Esophagus squamous epithelium (tissue), 5 donors: ENCODE measurements around the gene ZNF563. TPM values are rescaled to one million over a fixed set of nuclear protein-coding genes. Genes with fewer than 3 reads are reported as not detected.
A peak's percentile ranks its signal among the peaks of the same experiment; 100 is the strongest.
"Not testable (repeated sequence)": the region's sequence is repeated elsewhere in the genome, so short reads cannot be mapped to it uniquely, and the experiment has no call there.

Experiments used
- DNase-seq: peaks from one replicate; lab custom pipeline; 2025; lab: John Stamatoyannopoulos, UW
- H3K27ac ChIP-seq, 4 donors: fragments of 200-600 bp; sonication (generic); one replicate each; pipeline ENCODE4 v1.5.1; 2016 to 2019; ENCODE audit warnings: mild to moderate bottlenecking in 1 of 4
- H3K27me3 ChIP-seq, 4 donors: fragments of 200-600 bp; sonication (generic); 1 replicate in 3 of 4; 2 replicates in 1 of 4; pipeline versions ENCODE4 v1.5.1 to v1.6.0; 2017 to 2021; ENCODE audit warnings: antibody characterized with exemption in 1 of 4
- H3K36me3 ChIP-seq, 3 donors: fragments of 200-600 bp; sonication (generic); one replicate each; pipeline ENCODE4 v1.5.1; 2016 to 2019
- H3K4me1 ChIP-seq, 3 donors: fragments of 200-600 bp; sonication (generic); one replicate each; pipeline ENCODE4 v1.5.1; 2017 to 2019
- H3K4me3 ChIP-seq, 4 donors: fragments of 200-600 bp; sonication (generic); 1 replicate in 3 of 4; 2 replicates in 1 of 4; pipeline ENCODE4 v1.5.1; 2016 to 2019; ENCODE audit warnings: mild to moderate bottlenecking in 2 of 4, moderate library complexity in 1 of 4
- H3K9me3 ChIP-seq, 3 donors: fragments of 200-600 bp; sonication (generic); one replicate each; pipeline ENCODE4 v1.5.1; 2016 to 2019
- POLR2A ChIP-seq, 4 donors: fragments of 450-650 bp; IDR thresholded peaks; one replicate each; pipeline ENCODE4 v1.6.1; 2017; ENCODE audit warnings: antibody characterized with exemption in 4 of 4, mild to moderate bottlenecking in 4 of 4, moderate library complexity in 3 of 4
- WGBS, 2 donors: methylation state at CpG; one replicate each; pipeline ENCODE4 v1.1.5; 2018; 5-methylcytosine and 5-hydroxymethylcytosine counted together
- intact Hi-C: fragments of 100-400 bp; cut with DNase I; formaldehyde crosslinking; loops from one replicate; pipeline ENCODE4 v1.15.0; 2022
- total RNA-seq, 4 donors: library from RNA; depleted of rRNA; stranded (reverse); fragments of >200 nt; gene quantifications; one replicate each; pipeline ENCODE4 v1.1.0, GENCODE V29; 2016
- TF ChIP-seq, protein P1 (sequence below), 6 experiments: fragments of 450-650 bp in 4 of 6; fragments of 200-600 bp in 2 of 6; sonication (generic) in 2 of 6; IDR thresholded peaks; one replicate each; pipeline ENCODE4 v1.5.1; 2016 to 2019; ENCODE audit warnings: antibody characterized with exemption in 6 of 6, mild to moderate bottlenecking in 4 of 6, moderate library complexity in 4 of 6
- donor health status: DM: yes; HTN: yes; CAD: no.

Gene ZNF563
- total RNA-seq, 4 donors from 2014 or later, result 0.19 to 5.0 (median 2.7) TPM

DNA sequence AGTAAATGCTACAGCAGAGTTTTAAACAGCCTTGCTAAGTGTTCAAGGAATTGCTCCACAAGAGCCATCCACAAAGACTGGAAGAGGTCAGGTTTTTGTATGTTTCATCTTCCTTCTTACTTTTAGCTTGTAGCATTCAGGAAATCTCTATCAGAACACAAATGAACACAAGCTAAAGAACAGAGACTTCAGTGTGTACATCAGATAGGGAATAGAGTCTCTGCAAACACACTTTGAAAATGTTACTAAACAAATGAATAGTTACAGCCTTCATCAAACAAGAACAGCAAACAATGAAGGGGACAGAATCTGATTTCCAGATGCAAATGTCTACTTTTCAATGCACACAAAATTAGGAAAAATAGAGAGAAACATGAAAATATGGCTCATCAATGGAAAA is 7.7 kb downstream of the ZNF563 start:
- no peak for DNase-seq
- Histone ChIP-seq H3K9me3 (peaks cover 0 to 36% (median 6%) of the 10 kb centered on the region in 3 donors), H3K27ac (no peak overlapping the region), H3K27me3 (no peaks in the 10 kb centered on the region), H3K36me3 (peaks cover 0 to 47% (median 14%) of the 10 kb centered on the region in 3 donors), H3K4me1 (no peaks in the 10 kb centered on the region), H3K4me3 (no peak overlapping the region)
- intact Hi-C loops, result no loop called here
- no peak for TF ChIP-seq POLR2A (IDR thresholded peaks at IDR 0.05)
- TF ChIP-seq, protein P1, sequence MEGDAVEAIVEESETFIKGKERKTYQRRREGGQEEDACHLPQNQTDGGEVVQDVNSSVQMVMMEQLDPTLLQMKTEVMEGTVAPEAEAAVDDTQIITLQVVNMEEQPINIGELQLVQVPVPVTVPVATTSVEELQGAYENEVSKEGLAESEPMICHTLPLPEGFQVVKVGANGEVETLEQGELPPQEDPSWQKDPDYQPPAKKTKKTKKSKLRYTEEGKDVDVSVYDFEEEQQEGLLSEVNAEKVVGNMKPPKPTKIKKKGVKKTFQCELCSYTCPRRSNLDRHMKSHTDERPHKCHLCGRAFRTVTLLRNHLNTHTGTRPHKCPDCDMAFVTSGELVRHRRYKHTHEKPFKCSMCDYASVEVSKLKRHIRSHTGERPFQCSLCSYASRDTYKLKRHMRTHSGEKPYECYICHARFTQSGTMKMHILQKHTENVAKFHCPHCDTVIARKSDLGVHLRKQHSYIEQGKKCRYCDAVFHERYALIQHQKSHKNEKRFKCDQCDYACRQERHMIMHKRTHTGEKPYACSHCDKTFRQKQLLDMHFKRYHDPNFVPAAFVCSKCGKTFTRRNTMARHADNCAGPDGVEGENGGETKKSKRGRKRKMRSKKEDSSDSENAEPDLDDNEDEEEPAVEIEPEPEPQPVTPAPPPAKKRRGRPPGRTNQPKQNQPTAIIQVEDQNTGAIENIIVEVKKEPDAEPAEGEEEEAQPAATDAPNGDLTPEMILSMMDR (IDR thresholded peaks at IDR 0.05), result no peak

DNA sequence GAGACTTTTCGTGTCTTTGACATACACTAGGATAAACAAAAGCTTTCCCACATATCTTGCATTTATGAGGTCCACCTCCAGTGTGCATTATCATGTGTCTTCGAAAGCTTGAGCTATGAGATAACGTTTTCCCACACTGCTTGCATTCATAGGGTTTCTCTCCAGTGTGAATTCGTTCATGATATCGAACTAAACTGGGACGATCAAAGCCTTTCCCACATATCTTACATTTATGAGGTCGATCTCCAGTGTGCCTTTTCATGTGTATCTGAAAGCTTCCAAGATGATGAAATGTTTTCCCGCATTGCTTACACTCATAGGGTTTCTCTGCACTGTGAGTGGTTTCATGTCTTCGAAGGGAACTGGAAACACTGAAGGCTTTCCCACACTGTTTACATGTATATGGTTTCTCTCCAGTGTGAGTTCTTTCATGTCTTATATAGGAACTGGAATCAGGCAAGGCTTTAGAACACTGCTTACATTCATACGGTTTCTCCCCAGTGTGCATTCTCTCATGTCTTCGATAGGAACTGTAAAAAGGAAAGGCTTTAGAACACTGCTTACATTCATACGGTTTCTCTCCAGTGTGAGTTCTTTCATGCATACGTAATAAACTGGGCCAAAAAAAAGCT is 14.5 kb downstream of the ZNF563 start:
- Histone ChIP-seq H3K4me1 (no peaks in the 10 kb centered on the region), H3K9me3 (peaks cover 0 to 66% (median 37%) of the 10 kb centered on the region in 3 donors), H3K4me3 (no peak overlapping the region), H3K27ac (no peak overlapping the region), H3K36me3 (peaks cover 14 to 75% (median 24%) of the 10 kb centered on the region in 3 donors), H3K27me3 (no peaks in the 10 kb centered on the region)
- WGBS, 2 donors, result 95% methylated on average over 13 of the region's 13 CpGs
- intact Hi-C loops, result no loop called here
- no peak for TF ChIP-seq POLR2A (IDR thresholded peaks at IDR 0.05)
- TF ChIP-seq, protein P1 (IDR thresholded peaks at IDR 0.05), result no peak
- DNase-seq, result no peak

DNA sequence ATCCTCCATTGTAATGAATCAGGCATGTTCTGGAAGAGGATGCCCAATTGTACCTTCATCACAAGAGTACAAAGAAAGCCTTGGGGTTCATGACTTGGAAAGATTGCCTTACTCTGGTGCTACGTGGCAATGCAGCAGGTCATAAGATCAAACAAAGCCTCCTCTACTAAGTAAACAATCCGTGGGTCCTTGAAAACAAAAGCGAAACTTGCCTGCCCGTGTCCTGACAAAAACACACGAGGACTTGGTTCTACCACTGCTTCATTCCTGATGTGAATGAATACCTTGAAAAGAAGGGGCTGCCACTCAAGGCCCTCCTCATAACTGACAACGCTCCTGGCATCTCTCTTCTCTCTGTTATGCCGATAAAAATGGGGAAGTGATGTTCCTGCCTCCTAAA is 18.9 kb downstream of the ZNF563 start:
- DNase-seq, result no peak

DNA sequence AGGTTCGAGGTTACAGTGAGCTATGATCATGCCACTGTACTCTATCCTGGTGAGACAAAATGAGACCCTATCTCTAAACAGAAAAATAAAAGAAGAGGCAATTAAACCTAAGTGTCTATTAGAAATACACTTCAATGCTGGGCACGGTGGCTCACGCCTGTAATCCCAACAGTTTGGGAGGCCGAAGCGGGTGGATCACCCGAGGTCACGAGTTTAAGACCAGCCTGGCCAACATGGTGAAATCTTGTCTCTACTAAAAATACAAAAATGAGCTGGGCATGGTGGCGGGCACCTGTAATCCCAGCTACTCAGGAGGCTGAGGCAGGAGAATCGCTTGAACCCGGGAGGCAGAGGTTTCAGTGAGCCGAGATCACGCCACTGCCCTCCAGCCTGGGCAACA is 24.5 kb downstream of the ZNF563 start:
- WGBS, 2 donors, result 92 to 94% methylated on average over 9 to 11 of the region's 12 CpGs

More for the DNA sequence above, 18.9 kb downstream of the ZNF563 start:
- H3K27ac ChIP-seq, result no peak overlapping the region
- peaks cover 0 to 27% (median 23%) of the 10 kb centered on the region in 3 donors for H3K9me3 ChIP-seq
- TF ChIP-seq, protein P1 (IDR thresholded peaks at IDR 0.05), result no peak
- TF ChIP-seq POLR2A (IDR thresholded peaks at IDR 0.05), result no peak
- no peaks in the 10 kb centered on the region for H3K27me3 ChIP-seq
- WGBS, 2 donors, result 55 to 58% methylated on average over 7 of the region's 7 CpGs
- H3K4me3 ChIP-seq, result no peak overlapping the region
- intact Hi-C loops, result no loop called here
- no peaks in the 10 kb centered on the region for H3K4me1 ChIP-seq
- H3K36me3 ChIP-seq, result peaks cover 0 to 32% (median 5%) of the 10 kb centered on the region in 3 donors

DNA sequence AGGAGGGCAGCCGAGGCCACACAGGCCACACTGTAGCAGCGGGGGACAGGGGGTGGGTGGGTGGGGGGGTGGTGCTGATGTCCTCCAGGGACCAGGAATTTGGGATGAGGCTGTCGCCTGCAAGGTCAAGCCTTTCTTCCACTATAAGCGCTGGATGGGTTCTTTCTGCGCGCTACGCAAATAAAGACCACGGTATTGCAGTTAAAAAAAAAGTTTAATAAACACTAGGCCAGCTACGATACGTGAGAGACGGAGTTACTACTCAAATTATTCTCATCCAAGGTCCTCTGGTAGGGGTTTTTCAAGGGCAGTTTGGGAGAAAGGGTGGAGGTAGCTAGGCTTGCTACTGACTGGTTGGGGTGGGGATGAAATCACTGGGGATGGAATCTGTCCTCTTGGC is 38.2 kb downstream of the ZNF563 start:
- WGBS, 2 donors, result 20 to 50% methylated on average over 7 to 9 of the region's 11 CpGs
- H3K36me3 ChIP-seq, result no peaks in the 10 kb centered on the region
- intact Hi-C loops, result no loop called here
- peak overlapping the region; percentile 70 to 97 (median 93) for H3K4me3 ChIP-seq
- no peak for TF ChIP-seq POLR2A (IDR thresholded peaks at IDR 0.05)
- TF ChIP-seq, protein P1 (IDR thresholded peaks at IDR 0.05), result no peak
- H3K4me1 ChIP-seq, result peaks cover 11 to 41% (median 17%) of the 10 kb centered on the region in 3 donors
- H3K27ac ChIP-seq, result peak overlapping the region; percentile 93 to 99 (median 97)
- no peaks in the 10 kb centered on the region for H3K27me3 ChIP-seq
- DNase-seq, result no peak
- no peaks in the 10 kb centered on the region for H3K9me3 ChIP-seq

More for the DNA sequence above, 24.5 kb downstream of the ZNF563 start:
- H3K9me3 ChIP-seq, H3K36me3 ChIP-seq, DNase-seq, H3K4me3 ChIP-seq, H3K27me3 ChIP-seq, intact Hi-C loops, H3K27ac ChIP-seq, H3K4me1 ChIP-seq: not testable (repeated sequence)
